Activated B cell treated with CpG ODN at 0.5 μM for 24 hours (primary cell): Measurements from ENCODE around the gene ALKBH7. TPM values are rescaled to one million over a fixed set of nuclear protein-coding genes. Genes with fewer than 3 reads are reported as not detected.

Experiments used
- ATAC-seq: fragments of 200-7000 bp; cut with Tn5 transposase; one replicate; pipeline ENCODE4 v1.10.0; 2021; ENCODE audit warnings: low read depth, mild to moderate bottlenecking, moderate library complexity
- CTCF ChIA-PET: fragments of 350-600 bp; sonication (Branson Sonifier 250); formaldehyde crosslinking; loops from one replicate; lab custom pipeline; 2021; ENCODE audit warnings: antibody characterized with exemption; lab: Charles Lee
- POLR2A ChIA-PET: fragments of 350-600 bp; sonication (Branson Sonifier 250); formaldehyde crosslinking; loops from one replicate; lab custom pipeline; 2021; ENCODE audit warnings: antibody characterized with exemption; lab: Charles Lee
- DNase-seq: peaks from one replicate; pipeline ENCODE4 v3.0.0; 2022
- H3K27ac Mint-ChIP-seq: one replicate; pipeline ENCODE4 v1.8.0; 2020; ENCODE audit warnings: mixed read lengths
- H3K27me3 Mint-ChIP-seq: one replicate; pipeline ENCODE4 v1.8.0; 2021; ENCODE audit warnings: mixed read lengths
- H3K36me3 Mint-ChIP-seq: one replicate; pipeline ENCODE4 v1.8.0; 2021; ENCODE audit warnings: low read depth, mixed read lengths
- H3K4me1 Mint-ChIP-seq: one replicate; pipeline ENCODE4 v1.8.0; 2021; ENCODE audit warnings: mixed read lengths
- H3K4me3 Mint-ChIP-seq: one replicate; pipeline ENCODE4 v1.8.0; 2020; ENCODE audit warnings: mild to moderate bottlenecking, mixed read lengths
- H3K9me3 Mint-ChIP-seq: one replicate; pipeline ENCODE4 v1.8.0; 2020; ENCODE audit warnings: mixed read lengths
- CTCF ChIP-seq: fragments of 200-600 bp; IDR thresholded peaks from one replicate; pipeline ENCODE4 v1.8.0; 2022; ENCODE audit warnings: antibody characterized with exemption, mild to moderate bottlenecking
- intact Hi-C: fragments of 100-400 bp; cut with micrococcal nuclease; formaldehyde crosslinking; loops from one replicate; pipeline ENCODE4 v1.15.1; 2024
- total RNA-seq: library from RNA; stranded (reverse); gene quantifications from 2 replicates; pipeline ENCODE4 v1.2.3, GENCODE V29; 2022

Gene ALKBH7
- total RNA-seq, 1 donor from 2014 or later: 48.4 TPM

- intact Hi-C loops: no loop called here
- no peak overlapping the region for H3K4me3 Mint-ChIP-seq
- ATAC-seq: no peak
- POLR2A ChIA-PET: no interaction called here
- CTCF ChIA-PET: no interaction called here
- H3K27me3 Mint-ChIP-seq: no peaks in the 10 kb centered on the region
- DNase-seq: no peak
- no peaks in the 10 kb centered on the region for H3K9me3 Mint-ChIP-seq
- H3K4me1 Mint-ChIP-seq: no peaks in the 10 kb centered on the region
- no peak overlapping the region for H3K27ac Mint-ChIP-seq
- TF ChIP-seq CTCF: no peak
- peaks cover 12% of the 10 kb centered on the region for H3K36me3 Mint-ChIP-seq
Measured at GRCh38 chr19:6409346-6409745, 36.8 kb downstream of the ALKBH7 start.

GRCh38 chr19:6412061-6412446 lies 39.5 kb downstream of the ALKBH7 start:
- Mint-ChIP-seq H3K27ac (no peak overlapping the region), H3K27me3 (no peaks in the 10 kb centered on the region), H3K4me3 (no peak overlapping the region), H3K36me3 (peaks cover 32% of the 10 kb centered on the region), H3K9me3 (no peaks in the 10 kb centered on the region), H3K4me1 (no peaks in the 10 kb centered on the region)
- intact Hi-C loops: no loop called here
- DNase-seq (no peak), ATAC-seq (peak; percentile 10)
- no peak for TF ChIP-seq CTCF
- ChIA-PET CTCF (no interaction called here), POLR2A (interaction anchor here (1.6 kb wide), 1 partner anchor 19 kb away, joined by 4 read pairs; the partner anchor contains the start of gene GTF2F1)

- intact Hi-C loops: no loop called here
- Mint-ChIP-seq H3K4me3 (no peak overlapping the region), H3K9me3 (no peaks in the 10 kb centered on the region), H3K4me1 (no peaks in the 10 kb centered on the region), H3K27me3 (no peaks in the 10 kb centered on the region), H3K27ac (no peak overlapping the region), H3K36me3 (peaks cover 37% of the 10 kb centered on the region)
- ChIA-PET POLR2A (no interaction called here), CTCF (no interaction called here)
- ATAC-seq: peak; percentile 64
- no peak for DNase-seq
- no peak for TF ChIP-seq CTCF
Measured at GRCh38 chr19:6412447-6413091, 40.0 kb downstream of the ALKBH7 start.

- Mint-ChIP-seq H3K4me3 (no peak overlapping the region), H3K27ac (no peak overlapping the region), H3K36me3 (peaks cover 44% of the 10 kb centered on the region), H3K27me3 (no peaks in the 10 kb centered on the region), H3K4me1 (no peaks in the 10 kb centered on the region), H3K9me3 (no peaks in the 10 kb centered on the region)
- POLR2A ChIA-PET: no interaction called here
- intact Hi-C loops: no loop called here
- no peak for TF ChIP-seq CTCF
- ATAC-seq: no peak
- CTCF ChIA-PET: no interaction called here
- DNase-seq: no peak
Measured at GRCh38 chr19:6413291-6413690, 40.7 kb downstream of the ALKBH7 start.

GRCh38 chr19:6413721-6414643 lies 41.4 kb downstream of the ALKBH7 start:
- Mint-ChIP-seq H3K27ac (no peak overlapping the region), H3K4me3 (no peak overlapping the region), H3K36me3 (peaks cover 51% of the 10 kb centered on the region), H3K4me1 (no peaks in the 10 kb centered on the region), H3K9me3 (no peaks in the 10 kb centered on the region), H3K27me3 (no peaks in the 10 kb centered on the region)
- POLR2A ChIA-PET: no interaction called here
- TF ChIP-seq CTCF: no peak
- intact Hi-C loops: no loop called here
- CTCF ChIA-PET: no interaction called here
- DNase-seq: no peak
- ATAC-seq: no peak
